NCI-H526 treated with DMSO at 0.1 percent for 48 hours (cell line): Measurements from ENCODE around the gene GOLGA3.
"Not testable (repeated sequence)": the region's sequence is repeated elsewhere in the genome, so short reads cannot be mapped to it uniquely, and the experiment has no call there.

Source experiments
- DNase-seq: peaks from one replicate; lab custom pipeline; 2025; lab: John Stamatoyannopoulos, UW

GOLGA3 gene

GRCh38 chr12:132828706-132829534 is at the start of gene GOLGA3:
Gene GOLGA3 (minus strand): TSS chr12:132828869. CDS start chr12:132822128, 6,741 bp downstream.
- DNase-seq: peak; percentile 62

- not testable (repeated sequence) for DNase-seq
Measured at GRCh38 chr12:132874620-132875019, 46.0 kb upstream of the GOLGA3 start.

GRCh38 chr12:132874175-132874574 is 45.5 kb upstream of the GOLGA3 start:
- DNase-seq: no peak

GRCh38 chr12:132873724-132874123 is 45.1 kb upstream of the GOLGA3 start:
- DNase-seq: no peak

- DNase-seq: no peak
Measured at GRCh38 chr12:132872975-132873421, 44.3 kb upstream of the GOLGA3 start.

- no peak for DNase-seq
Measured at GRCh38 chr12:132872073-132872855, 43.6 kb upstream of the GOLGA3 start.

- DNase-seq: no peak
Measured at GRCh38 chr12:132869551-132869950, 40.9 kb upstream of the GOLGA3 start.

- DNase-seq: no peak
Measured at GRCh38 chr12:132866251-132866828, 37.7 kb upstream of the GOLGA3 start.

GRCh38 chr12:132861558-132861957 is 32.9 kb upstream of the GOLGA3 start:
- no peak for DNase-seq

- no peak for DNase-seq
Measured at GRCh38 chr12:132858718-132859266, 30.1 kb upstream of the GOLGA3 start.

- DNase-seq: not testable (repeated sequence)
Measured at GRCh38 chr12:132857019-132857418, 28.4 kb upstream of the GOLGA3 start.

GRCh38 chr12:132856581-132856980 is 27.9 kb upstream of the GOLGA3 start:
- DNase-seq: no peak

- not testable (repeated sequence) for DNase-seq
Measured at GRCh38 chr12:132855211-132855610, 26.5 kb upstream of the GOLGA3 start.

- DNase-seq: no peak
Measured at GRCh38 chr12:132853285-132854092, 24.8 kb upstream of the GOLGA3 start.

- no peak for DNase-seq
Measured at GRCh38 chr12:132852496-132852895, 23.8 kb upstream of the GOLGA3 start.

GRCh38 chr12:132851465-132851864 is 22.8 kb upstream of the GOLGA3 start:
- DNase-seq: no peak

GRCh38 chr12:132850291-132850690 is 21.6 kb upstream of the GOLGA3 start:
- DNase-seq: no peak

- no peak for DNase-seq
Measured at GRCh38 chr12:132848521-132848920, 19.9 kb upstream of the GOLGA3 start.

- DNase-seq: no peak
Measured at GRCh38 chr12:132847363-132848356, 19.0 kb upstream of the GOLGA3 start.

GRCh38 chr12:132844681-132845080 is 16.0 kb upstream of the GOLGA3 start:
- DNase-seq: not testable (repeated sequence)
